H1 (cell line): ENCODE measurements around the gene ZC3H12C. TPM values are rescaled to one million over a fixed set of nuclear protein-coding genes. Genes with fewer than 3 reads are reported as not detected.
A peak's percentile ranks its signal among the peaks of the same experiment; 100 is the strongest.

Experiments used
- EP300 ChIP-seq, 2 experiments: IDR thresholded peaks; 1 replicate in 1 of 2; 2 replicates in 1 of 2; pipeline ENCODE4 v1.6.1; 2011 to 2012; ENCODE audit warnings: low read depth in 2 of 2, low read length in 2 of 2, mild to moderate bottlenecking in 2 of 2, borderline replicate concordance in 1 of 2, inconsistent platforms in 1 of 2, moderate library complexity in 1 of 2
- HDAC2 ChIP-seq, 2 experiments: fragments of 300-600 bp in 1 of 2; sonication (generic) in 1 of 2; IDR thresholded peaks; 2 replicates each; pipeline ENCODE4 v1.6.1; 2011 to 2012; ENCODE audit warnings: low read depth in 2 of 2, low read length in 2 of 2, mild to moderate bottlenecking in 2 of 2, moderate library complexity in 2 of 2, borderline replicate concordance in 1 of 2, inconsistent platforms in 1 of 2
- KDM4A ChIP-seq: IDR thresholded peaks from one replicate; pipeline ENCODE4 v1.7.1; 2012; ENCODE audit warnings: low read depth, mild to moderate bottlenecking, moderate library complexity, low read length, inconsistent platforms; ENCODE audit not compliant: severe bottlenecking
- NANOG ChIP-seq: IDR thresholded peaks from 2 replicates; pipeline ENCODE4 v1.6.1; 2011; ENCODE audit warnings: low read length, low read depth, mild to moderate bottlenecking, inconsistent platforms; ENCODE audit not compliant: insufficient read depth, poor library complexity, severe bottlenecking
- PHF8 ChIP-seq: fragments of 200-600 bp; sonication (generic); conservative IDR thresholded peaks from 2 replicates; pipeline ENCODE4 v1.7.1; 2012; ENCODE audit warnings: low read depth, mild to moderate bottlenecking, inconsistent platforms, low read length, moderate library complexity
- TAF1 ChIP-seq: IDR thresholded peaks from 2 replicates; pipeline ENCODE4 v1.6.1; 2011; ENCODE audit warnings: mild to moderate bottlenecking, low read depth, low read length
- polyA plus RNA-seq, 7 experiments: library from polyadenylated mRNA; depleted of rRNA in 3 of 7; stranded (reverse) in 5 of 7; unstranded in 2 of 7; fragments of >200 nt in 5 of 7; fragments of 200-250 nt in 2 of 7; gene quantifications; 1 replicate in 5 of 7; 2 replicates in 1 of 7; 4 replicates in 1 of 7; pipeline versions ENCODE4 v1.2.1 to v1.2.3, GENCODE V29; 2011 to 2013; ENCODE audit warnings: missing spikeins in 2 of 7, mixed read lengths in 2 of 7
- total RNA-seq: library from RNA; stranded (reverse); fragmentation: NEBNext Ultra II Directional; extraction: Animal tissue kit (Norgen Biotek cat#: 25700); gene quantifications from 2 replicates; pipeline ENCODE4 v1.2.1, GENCODE V29; 2021

ZC3H12C gene
- total and polyA plus RNA-seq, 2 of the 8 experiments (the other 6 are each of a cell fraction or from before 2014, with no cell fraction given): 2.0 to 2.7 TPM

DNA sequence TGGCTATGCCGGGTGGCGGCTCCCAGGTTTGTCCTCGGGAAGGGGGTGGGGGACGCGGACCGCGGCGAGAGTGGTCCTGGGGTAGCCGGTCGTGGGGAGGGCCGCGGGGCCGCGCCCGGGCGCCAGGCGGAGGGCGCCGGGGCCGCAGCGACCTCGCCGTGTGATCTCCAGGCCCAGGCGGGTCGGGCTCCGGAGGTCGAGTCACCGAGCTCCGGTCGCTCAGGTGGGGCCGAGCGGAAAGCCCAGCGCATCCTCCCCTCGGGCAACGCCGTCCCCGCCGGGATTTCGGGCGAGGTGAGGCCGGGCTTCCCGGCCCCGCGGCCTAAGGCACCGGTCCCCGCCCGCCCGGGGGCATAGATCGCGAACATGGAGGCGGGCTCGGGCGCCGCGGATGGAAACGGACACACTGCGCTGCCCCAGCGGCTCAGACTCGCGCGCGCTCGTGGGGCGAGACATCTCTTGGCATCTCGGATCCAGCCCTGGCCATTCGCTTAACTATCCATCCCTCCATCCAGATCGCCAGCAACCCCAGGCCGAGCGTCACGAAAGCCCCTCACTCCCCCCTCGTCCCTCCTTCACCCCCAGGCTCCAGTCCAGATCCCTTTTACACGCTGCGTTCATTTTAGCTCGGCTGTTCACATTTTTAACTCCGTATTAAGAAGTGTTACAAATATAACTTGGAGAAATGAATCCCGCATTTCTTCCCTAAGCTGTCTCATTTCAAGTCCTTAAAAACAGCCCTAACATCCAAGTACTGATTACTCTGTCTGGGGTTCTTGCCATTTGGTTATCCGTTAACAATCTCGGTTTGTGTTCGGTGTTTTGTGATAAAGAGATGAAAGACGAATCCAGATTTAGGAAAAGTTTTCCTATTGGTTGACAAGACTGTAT, 460 bp downstream of the ZC3H12C start (continued):
- TF ChIP-seq NANOG (no peak), TAF1 (peak; percentile 58; the same call in 1 of the 2 replicates), EP300 (IDR thresholded peaks at IDR 0.05; ENCODE audit: borderline replicate concordance in 1 of 2, low read depth in 2 of 2, low read length in 2 of 2) (no peak), PHF8 (peak; percentile 51), HDAC2 (IDR thresholded peaks at IDR 0.05; ENCODE audit: borderline replicate concordance in 1 of 2, low read depth in 2 of 2, low read length in 2 of 2) (no peak), KDM4A (peak; percentile 68)
